Activated CD4-positive, alpha-beta T cell treated with anti-CD3 and anti-CD28 coated beads, Interleukin-2, amount 10 ng/mL, durations not matched to agents 7 days and 5 days (primary cell): ENCODE measurements around the gene PUSL1. TPM values are rescaled to one million over a fixed set of nuclear protein-coding genes. Genes with fewer than 3 reads are reported as not detected.

Experiments
- CTCF ChIA-PET: fragments of 350-600 bp; sonication (Branson Sonifier 250); formaldehyde crosslinking; loops from one replicate; lab custom pipeline; 2021; ENCODE audit warnings: antibody characterized with exemption; lab: Charles Lee
- POLR2A ChIA-PET: fragments of 350-600 bp; sonication (Branson Sonifier 250); formaldehyde crosslinking; loops from one replicate; lab custom pipeline; 2021; ENCODE audit warnings: antibody characterized with exemption; lab: Charles Lee
- DNase-seq: peaks from one replicate; pipeline ENCODE4 v3.0.0-alpha.2; 2020
- H3K27ac Mint-ChIP-seq: one replicate; pipeline ENCODE4 v1.8.0; 2021; ENCODE audit warnings: mild to moderate bottlenecking, moderate library complexity, mixed read lengths
- H3K27me3 Mint-ChIP-seq: one replicate; pipeline ENCODE4 v1.8.0; 2021; ENCODE audit warnings: mixed read lengths
- H3K36me3 Mint-ChIP-seq: one replicate; pipeline ENCODE4 v1.8.0; 2021; ENCODE audit warnings: low read depth, mixed read lengths
- H3K4me1 Mint-ChIP-seq: one replicate; pipeline ENCODE4 v1.8.0; 2021; ENCODE audit warnings: mixed read lengths
- H3K4me3 Mint-ChIP-seq: one replicate; pipeline ENCODE4 v1.8.0; 2021; ENCODE audit warnings: mild to moderate bottlenecking, moderate library complexity, mixed read lengths
- H3K9me3 Mint-ChIP-seq: one replicate; pipeline ENCODE4 v1.8.0; 2021; ENCODE audit warnings: mixed read lengths
- total RNA-seq, 2 experiments: library from RNA; stranded (reverse); gene quantifications; one replicate each; pipeline ENCODE4 v1.2.3, GENCODE V29; 2021

Gene PUSL1
- total RNA-seq, 2 experiments from 2014 or later, result 18.9 to 24.4 TPM

DNA sequence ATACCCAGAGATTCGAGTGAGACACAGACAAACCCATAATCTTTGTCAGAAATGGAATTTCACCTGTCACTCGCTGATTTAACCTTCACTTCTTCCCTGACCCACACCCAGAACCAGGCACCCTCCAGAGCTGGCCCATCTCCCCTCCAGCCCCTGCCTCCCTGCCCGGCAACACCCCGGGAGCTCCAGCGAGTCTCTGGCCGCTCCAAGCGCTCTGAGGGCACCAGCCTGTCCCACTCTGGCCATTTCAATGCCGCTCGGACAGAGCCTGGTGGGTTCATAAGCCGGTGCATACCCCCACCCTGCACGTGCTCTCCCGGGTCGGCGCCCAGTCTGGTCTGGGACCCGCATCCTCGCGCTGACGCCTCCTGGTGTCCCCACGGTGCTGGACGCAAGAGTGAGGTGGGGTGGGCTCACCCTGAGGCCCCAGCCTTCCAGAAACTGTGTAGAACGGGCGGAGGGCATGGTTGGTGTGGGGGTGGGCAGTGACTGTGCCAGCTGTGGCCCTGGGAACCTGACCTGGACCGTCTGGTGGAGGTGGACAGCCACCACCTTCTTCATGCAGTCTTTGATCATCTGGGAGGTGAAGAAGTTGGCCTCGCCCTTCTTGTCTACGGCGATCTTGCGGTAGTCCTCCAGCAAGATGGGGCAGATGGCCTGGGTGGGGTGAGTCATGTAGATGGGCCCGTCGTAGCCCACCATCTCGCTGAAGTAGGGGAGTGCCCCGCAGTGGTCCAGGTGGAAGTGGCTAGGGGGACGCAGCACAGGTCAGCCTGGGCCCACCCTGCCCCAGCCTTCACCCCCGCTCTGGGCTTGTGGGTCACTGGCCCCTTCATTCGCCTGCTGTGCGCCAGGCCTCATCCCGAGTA is 10.6 kb downstream of the PUSL1 start:
- Mint-ChIP-seq H3K9me3 (no peaks in the 10 kb centered on the region), H3K27me3 (no peaks in the 10 kb centered on the region), H3K4me3 (no peak overlapping the region), H3K36me3 (peaks cover 23% of the 10 kb centered on the region), H3K27ac (peak overlapping the region; percentile 65), H3K4me1 (peaks cover 13% of the 10 kb centered on the region)
- POLR2A ChIA-PET, result no interaction called here
- DNase-seq, result no peak
- CTCF ChIA-PET, result no interaction called here

DNA sequence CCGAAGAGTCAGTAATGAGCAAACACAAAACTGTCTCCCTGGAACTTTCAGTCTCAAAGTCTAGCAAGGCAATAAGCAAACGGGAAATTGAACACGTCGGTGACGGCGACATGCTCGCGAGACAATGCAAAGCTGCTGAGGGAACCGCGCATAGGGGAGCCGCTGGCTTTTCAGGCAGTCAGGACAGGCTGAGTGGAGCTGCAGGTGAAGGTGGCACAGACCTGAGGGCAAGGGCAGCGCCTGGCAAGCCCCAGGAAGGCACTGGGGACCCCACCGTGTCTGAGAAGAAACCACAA is 11.2 kb downstream of the PUSL1 start:
- CTCF ChIA-PET, result no interaction called here
- Mint-ChIP-seq H3K36me3 (peaks cover 24% of the 10 kb centered on the region), H3K9me3 (no peaks in the 10 kb centered on the region), H3K4me3 (no peak overlapping the region), H3K4me1 (peaks cover 15% of the 10 kb centered on the region), H3K27me3 (no peaks in the 10 kb centered on the region), H3K27ac (peak overlapping the region; percentile 65)
- POLR2A ChIA-PET, result no interaction called here
- DNase-seq, result no peak

DNA sequence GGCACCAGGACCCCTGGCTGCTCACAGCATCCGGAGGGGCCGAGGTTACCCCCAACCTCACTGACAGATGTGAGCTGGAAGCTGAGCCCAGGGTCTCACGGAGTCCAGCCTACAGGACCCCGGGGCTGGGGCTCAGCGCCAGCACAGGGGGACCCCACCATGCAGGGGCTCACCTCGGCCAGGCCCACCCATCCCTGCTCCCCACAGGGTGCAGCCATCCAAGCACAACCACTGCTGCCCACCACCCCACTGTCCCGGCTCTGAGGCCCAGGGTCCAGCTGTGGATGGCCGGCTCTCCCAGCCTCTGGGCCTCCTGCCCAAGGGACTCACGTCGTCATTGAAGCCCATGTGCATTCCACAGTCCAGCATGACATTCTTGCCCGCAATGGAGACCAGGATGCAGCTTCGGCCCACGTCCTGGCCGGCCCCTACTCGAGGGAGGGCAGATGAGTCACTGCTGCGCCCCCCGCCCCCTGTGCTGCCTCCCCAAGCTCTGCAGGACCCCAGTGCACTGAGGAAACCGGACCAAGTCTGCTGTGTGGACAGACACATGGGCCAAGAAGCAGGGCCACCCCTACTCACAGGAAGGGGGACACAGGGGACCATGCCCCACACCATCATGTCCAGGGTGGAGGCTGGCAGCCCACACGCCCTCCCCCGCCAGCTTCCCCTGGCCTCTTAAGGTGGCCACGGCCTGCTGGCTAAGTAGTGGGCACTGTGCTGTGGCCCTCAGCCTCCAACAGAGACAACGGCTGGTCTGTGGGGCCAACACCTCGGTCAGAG is 12.5 kb downstream of the PUSL1 start:
- peaks cover 18% of the 10 kb centered on the region for H3K4me1 Mint-ChIP-seq
- H3K4me3 Mint-ChIP-seq, result no peak overlapping the region
- ChIA-PET CTCF (no interaction called here), POLR2A (no interaction called here)
- DNase-seq, result no peak
- peaks cover 20% of the 10 kb centered on the region for H3K36me3 Mint-ChIP-seq
- H3K9me3 Mint-ChIP-seq, result no peaks in the 10 kb centered on the region
- no peaks in the 10 kb centered on the region for H3K27me3 Mint-ChIP-seq
- H3K27ac Mint-ChIP-seq, result no peak overlapping the region

DNA sequence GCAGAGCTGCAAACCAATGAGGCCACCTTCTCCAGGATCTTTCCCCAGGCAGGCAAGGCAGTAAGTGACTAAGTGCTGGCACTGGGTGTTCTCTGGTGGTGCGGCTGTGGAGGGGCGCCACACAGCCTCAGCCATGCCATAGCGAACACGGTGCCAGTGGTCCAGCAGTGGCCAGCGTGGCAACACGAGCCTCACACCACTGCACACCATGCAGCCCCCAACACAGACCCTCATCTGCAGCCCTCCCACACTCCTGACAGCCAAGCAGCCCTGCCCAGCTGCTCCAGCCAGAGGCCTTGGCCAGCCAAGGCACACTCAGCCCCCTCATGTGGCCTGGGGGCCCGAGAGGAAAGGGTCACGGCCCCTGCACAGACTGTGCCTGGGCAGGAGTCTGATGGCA is 13.1 kb downstream of the PUSL1 start:
- Mint-ChIP-seq H3K27me3 (no peaks in the 10 kb centered on the region), H3K9me3 (no peaks in the 10 kb centered on the region), H3K36me3 (peaks cover 17% of the 10 kb centered on the region), H3K27ac (peak overlapping the region; percentile 54), H3K4me3 (no peak overlapping the region), H3K4me1 (peaks cover 24% of the 10 kb centered on the region)
- POLR2A ChIA-PET, result no interaction called here
- no peak for DNase-seq
- CTCF ChIA-PET, result no interaction called here

DNA sequence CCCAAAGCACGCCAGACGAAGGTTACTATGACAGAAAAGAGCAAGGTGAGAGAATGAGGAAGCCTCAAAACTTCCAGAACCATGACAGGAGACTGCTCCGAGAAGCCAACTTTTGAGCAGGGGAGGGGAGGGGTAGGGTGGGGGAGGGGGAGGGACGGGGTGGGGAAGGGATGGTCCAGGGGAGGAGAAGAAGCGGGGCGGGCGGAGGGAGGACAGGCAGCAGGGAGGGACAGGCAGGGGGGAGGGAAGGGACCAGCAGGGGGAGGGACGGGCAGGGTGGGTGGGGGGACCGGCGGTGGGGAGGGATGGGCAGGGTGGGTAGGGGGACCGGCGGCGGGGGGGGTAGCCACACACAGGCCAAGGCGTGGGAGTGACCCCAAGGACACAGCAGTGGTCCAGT is 14.0 kb downstream of the PUSL1 start:
- CTCF ChIA-PET, result no interaction called here

DNA sequence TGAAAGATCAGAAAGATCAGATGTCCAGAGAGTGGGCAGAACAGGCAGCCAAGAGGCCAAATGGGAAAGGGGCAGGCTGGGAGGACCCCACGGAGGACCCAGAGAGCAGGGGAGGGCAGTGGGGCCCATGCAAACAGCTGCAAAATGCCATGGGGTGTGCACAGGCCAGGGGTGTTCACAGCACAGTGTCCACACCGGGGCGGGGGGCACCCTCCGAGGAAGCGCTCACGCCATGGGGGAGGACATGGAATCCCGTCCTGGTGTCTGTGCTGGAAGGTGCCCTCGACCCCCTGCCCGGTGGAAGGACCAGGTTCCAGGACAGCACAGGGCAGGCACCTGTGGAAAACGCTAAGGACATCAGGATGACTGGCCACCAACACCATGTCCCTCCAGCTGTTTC is 14.6 kb downstream of the PUSL1 start:
- peak overlapping the region; percentile 73 for H3K27ac Mint-ChIP-seq
- no peaks in the 10 kb centered on the region for H3K9me3 Mint-ChIP-seq
- peaks cover 27% of the 10 kb centered on the region for H3K4me1 Mint-ChIP-seq
- H3K4me3 Mint-ChIP-seq, result peak overlapping the region; percentile 84
- ChIA-PET POLR2A (no interaction called here), CTCF (interaction anchor here (0.5 kb wide), 1 partner anchor 57 kb away, joined by 5 read pairs; no protein-coding TSS in a partner anchor)
- H3K27me3 Mint-ChIP-seq, result no peaks in the 10 kb centered on the region
- no peak for DNase-seq
- peaks cover 10% of the 10 kb centered on the region for H3K36me3 Mint-ChIP-seq

More for the DNA sequence above, 14.0 kb downstream of the PUSL1 start:
- no peaks in the 10 kb centered on the region for H3K27me3 Mint-ChIP-seq
- no peak for DNase-seq
- peak overlapping the region; percentile 57 for H3K4me3 Mint-ChIP-seq
- no peaks in the 10 kb centered on the region for H3K9me3 Mint-ChIP-seq
- peaks cover 14% of the 10 kb centered on the region for H3K36me3 Mint-ChIP-seq
- peaks cover 27% of the 10 kb centered on the region for H3K4me1 Mint-ChIP-seq
- POLR2A ChIA-PET, result no interaction called here
- H3K27ac Mint-ChIP-seq, result no peak overlapping the region

DNA sequence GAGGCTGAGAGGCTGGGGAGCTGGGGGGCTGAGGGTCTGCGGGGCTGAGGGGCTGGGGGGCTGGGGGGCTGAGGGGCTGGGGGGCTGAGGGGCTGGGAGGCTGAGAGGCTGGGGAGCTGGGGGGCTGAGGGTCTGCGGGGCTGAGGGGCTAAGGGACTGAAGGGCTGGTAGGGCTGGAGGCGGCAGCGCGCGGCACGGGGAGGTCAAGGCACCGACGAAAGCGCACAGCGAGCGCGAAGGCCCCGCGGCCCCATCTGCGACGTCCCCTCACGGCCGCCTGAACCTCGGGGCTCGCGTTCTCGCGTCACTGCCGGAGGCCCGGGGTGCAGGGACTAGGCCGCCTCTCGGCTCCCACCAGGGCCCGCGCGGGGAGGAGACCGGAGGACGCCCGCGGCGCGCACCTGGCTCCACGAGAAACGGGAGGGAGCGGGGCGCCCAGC is 15.7 kb downstream of the PUSL1 start:
- ChIA-PET POLR2A (no interaction called here), CTCF (no interaction called here)

DNA sequence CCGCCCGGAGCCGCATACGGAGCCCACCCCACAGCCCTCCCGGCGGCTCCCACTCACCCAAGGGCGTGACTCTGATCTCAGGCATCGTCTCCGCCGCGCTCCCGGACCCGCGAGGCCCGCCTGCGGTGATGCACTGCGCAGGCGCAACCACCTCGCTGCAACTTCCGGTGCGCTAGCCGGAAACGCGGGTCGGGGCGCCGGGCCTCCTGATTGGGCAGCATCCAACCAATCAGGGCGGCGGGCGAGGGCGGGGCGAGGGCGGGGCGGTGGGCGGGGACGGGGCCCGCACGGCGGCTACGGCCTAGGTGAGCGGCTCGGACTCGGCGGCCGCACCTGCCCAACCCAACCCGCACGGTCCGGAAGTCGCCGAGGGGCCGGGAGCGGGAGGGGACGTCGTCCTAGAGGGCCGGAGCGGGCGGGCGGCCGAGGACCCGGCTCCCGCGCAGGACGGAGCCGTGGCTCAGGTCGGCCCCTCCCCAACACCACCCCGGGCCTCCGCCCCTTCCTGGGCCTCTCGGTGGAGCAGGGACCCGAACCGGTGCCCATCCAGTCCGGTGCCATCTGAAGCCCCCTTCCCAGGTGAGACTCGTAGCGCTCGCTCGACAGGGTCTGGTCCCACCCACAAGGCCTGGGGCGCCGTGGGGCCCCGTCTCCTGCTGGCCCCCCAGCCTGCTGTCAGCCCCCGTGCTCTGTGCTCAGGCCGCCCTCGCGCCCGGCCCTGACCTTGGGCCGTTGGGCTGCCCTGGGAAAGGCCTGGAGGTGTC is 16.3 kb downstream of the PUSL1 start, which contains the start of the genes CPTP and INTS11:
Gene CPTP (plus strand): TSS at position 279 of the 764 bp plus-strand sequence. CDS start 2,109 bp downstream, outside the sequence.
Gene INTS11 (minus strand): TSS at position 137 of the 764 bp plus-strand sequence. CDS start 52 bp downstream, at position 85.
- peaks cover 5% of the 10 kb centered on the region for H3K36me3 Mint-ChIP-seq
- H3K27ac Mint-ChIP-seq, result peak within 1 kb of the TSS; percentile 93
- DNase-seq, result peak; percentile 97
- H3K4me3 Mint-ChIP-seq, result peak within 1 kb of the TSS; percentile 85
- ChIA-PET CTCF (no interaction called here), POLR2A (no interaction called here)
- no peaks in the 10 kb centered on the region for H3K27me3 Mint-ChIP-seq
- peaks cover 27% of the 10 kb centered on the region for H3K4me1 Mint-ChIP-seq
- H3K9me3 Mint-ChIP-seq, result no peaks in the 10 kb centered on the region

More for the DNA sequence above, 15.7 kb downstream of the PUSL1 start:
- Mint-ChIP-seq H3K27ac (peak overlapping the region; percentile 54), H3K9me3 (no peaks in the 10 kb centered on the region), H3K4me3 (peak overlapping the region; percentile 85), H3K36me3 (peaks cover 7% of the 10 kb centered on the region), H3K4me1 (peaks cover 27% of the 10 kb centered on the region), H3K27me3 (no peaks in the 10 kb centered on the region)
- no peak for DNase-seq

DNA sequence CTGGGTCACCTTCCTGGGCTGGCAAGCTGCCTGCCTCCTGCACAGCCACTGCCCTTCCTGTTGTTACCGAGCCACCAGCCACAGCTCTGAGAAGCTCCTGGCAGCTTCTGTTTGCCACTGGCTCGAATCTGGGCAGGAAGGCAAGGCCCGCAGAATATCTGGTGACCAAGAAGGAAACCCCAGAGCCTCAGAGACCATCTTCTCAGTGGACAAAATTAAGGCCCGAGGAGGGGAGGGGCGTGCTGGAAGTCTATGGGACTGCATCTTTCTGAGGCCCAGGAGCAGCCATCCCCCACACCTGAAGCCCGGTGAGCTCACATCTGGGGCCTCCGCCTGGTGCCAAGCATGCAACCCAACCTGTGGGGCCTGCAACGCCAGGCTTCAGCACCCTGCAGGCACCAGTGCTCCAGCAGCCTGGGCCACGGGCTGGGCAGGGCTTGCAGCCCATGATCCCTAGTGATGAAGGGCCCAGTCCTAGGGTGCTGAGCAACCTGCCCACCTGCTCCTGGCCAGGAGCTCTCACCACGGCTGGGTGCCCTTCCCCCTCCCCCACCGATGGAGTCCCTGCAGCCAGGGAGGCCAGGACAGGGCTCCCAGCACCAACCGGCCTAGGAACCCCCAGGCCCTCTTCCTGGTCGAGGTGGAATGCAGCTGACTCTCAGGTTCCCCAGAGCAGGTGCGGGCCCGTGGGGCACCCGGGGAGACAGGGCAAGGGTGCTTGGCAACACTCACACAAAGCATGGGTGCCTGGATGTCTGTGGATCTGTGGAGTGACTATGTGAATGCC is 17.1 kb downstream of the PUSL1 start:
- peaks cover 5% of the 10 kb centered on the region for H3K36me3 Mint-ChIP-seq
- ChIA-PET CTCF (interaction anchor here (0.9 kb wide), 1 partner anchor 23 kb away, joined by 3 read pairs; no protein-coding TSS in a partner anchor), POLR2A (no interaction called here)
- no peaks in the 10 kb centered on the region for H3K27me3 Mint-ChIP-seq
- H3K4me3 Mint-ChIP-seq, result peak overlapping the region; percentile 75
- peaks cover 27% of the 10 kb centered on the region for H3K4me1 Mint-ChIP-seq
- H3K27ac Mint-ChIP-seq, result peak overlapping the region; percentile 85
- no peak for DNase-seq
- no peaks in the 10 kb centered on the region for H3K9me3 Mint-ChIP-seq

DNA sequence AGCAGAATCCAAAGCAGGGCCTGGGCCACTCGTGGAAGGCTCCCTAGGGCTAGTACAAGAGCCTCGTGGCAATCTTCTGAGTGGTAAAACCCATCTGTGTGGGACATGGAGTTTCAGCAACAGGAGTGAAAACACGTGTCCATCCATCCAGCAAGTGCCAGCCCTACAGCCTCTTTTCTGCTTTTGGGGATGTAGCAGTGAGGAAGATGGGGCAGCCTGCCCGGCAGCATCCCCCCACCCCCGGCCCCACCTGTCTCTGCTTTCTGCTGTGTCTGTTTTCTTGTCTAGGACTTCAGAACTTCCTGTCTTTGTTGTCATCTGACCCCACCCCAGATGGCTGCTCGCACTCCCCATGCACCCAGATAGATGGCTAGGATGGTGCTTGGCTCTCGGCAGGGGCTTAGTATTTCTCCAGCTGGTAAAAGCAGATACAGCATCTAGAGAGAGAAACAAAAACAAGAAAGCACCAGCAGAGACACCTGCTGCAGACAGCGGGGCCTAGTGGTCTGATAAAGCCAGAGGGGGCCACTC is 17.7 kb downstream of the PUSL1 start:
- peak overlapping the region; percentile 75 for H3K27ac Mint-ChIP-seq
- H3K4me3 Mint-ChIP-seq, result peak overlapping the region; percentile 75
- peaks cover 27% of the 10 kb centered on the region for H3K4me1 Mint-ChIP-seq
- POLR2A ChIA-PET, result no interaction called here
- CTCF ChIA-PET, result interaction anchor here (0.9 to 1.3 kb wide), 2 partner anchors 20 to 22 kb away, joined by 3 read pairs; no protein-coding TSS in a partner anchor
- peaks cover 5% of the 10 kb centered on the region for H3K36me3 Mint-ChIP-seq
- no peaks in the 10 kb centered on the region for H3K27me3 Mint-ChIP-seq
- no peaks in the 10 kb centered on the region for H3K9me3 Mint-ChIP-seq
- no peak for DNase-seq

DNA sequence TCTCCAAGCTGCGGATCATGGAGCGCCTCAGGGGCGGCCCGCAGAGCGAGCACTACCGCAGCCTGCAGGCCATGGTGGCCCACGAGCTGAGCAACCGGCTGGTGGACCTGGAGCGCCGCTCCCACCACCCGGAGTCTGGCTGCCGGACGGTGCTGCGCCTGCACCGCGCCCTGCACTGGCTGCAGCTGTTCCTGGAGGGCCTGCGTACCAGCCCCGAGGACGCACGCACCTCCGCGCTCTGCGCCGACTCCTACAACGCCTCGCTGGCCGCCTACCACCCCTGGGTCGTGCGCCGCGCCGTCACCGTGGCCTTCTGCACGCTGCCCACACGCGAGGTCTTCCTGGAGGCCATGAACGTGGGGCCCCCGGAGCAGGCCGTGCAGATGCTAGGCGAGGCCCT is 18.9 kb downstream of the PUSL1 start:
- ChIA-PET CTCF (interaction anchor here (1.2 to 1.4 kb wide), 3 partner anchors 18 to 45 kb away, joined by 3 read pairs; no protein-coding TSS in a partner anchor), POLR2A (no interaction called here)
- Mint-ChIP-seq H3K27me3 (no peaks in the 10 kb centered on the region), H3K36me3 (peaks cover 3% of the 10 kb centered on the region), H3K27ac (no peak overlapping the region), H3K4me1 (peaks cover 24% of the 10 kb centered on the region), H3K9me3 (no peaks in the 10 kb centered on the region), H3K4me3 (no peak overlapping the region)
- no peak for DNase-seq
